Breast epithelium (tissue), 3 donors: ENCODE measurements around the gene NKRF.

ENCODE experiments used
- POLR2A ChIP-seq: fragments of 450-650 bp; IDR thresholded peaks from one replicate; pipeline ENCODE4 v1.6.1; 2016; ENCODE audit warnings: antibody characterized with exemption, mild to moderate bottlenecking, moderate library complexity
- POLR2AphosphoS5 ChIP-seq, 3 donors: sonication (generic); formaldehyde crosslinking; IDR thresholded peaks; one replicate each; pipeline ENCODE4 v1.6.1; 2017; ENCODE audit warnings: antibody characterized with exemption in 3 of 3
- TF ChIP-seq, protein P1 (sequence below), 3 donors: fragments of 450-650 bp; IDR thresholded peaks; one replicate each; pipeline ENCODE4 v1.5.1; 2016 to 2017; ENCODE audit warnings: antibody characterized with exemption in 3 of 3, mild to moderate bottlenecking in 3 of 3, moderate library complexity in 3 of 3

DNA sequence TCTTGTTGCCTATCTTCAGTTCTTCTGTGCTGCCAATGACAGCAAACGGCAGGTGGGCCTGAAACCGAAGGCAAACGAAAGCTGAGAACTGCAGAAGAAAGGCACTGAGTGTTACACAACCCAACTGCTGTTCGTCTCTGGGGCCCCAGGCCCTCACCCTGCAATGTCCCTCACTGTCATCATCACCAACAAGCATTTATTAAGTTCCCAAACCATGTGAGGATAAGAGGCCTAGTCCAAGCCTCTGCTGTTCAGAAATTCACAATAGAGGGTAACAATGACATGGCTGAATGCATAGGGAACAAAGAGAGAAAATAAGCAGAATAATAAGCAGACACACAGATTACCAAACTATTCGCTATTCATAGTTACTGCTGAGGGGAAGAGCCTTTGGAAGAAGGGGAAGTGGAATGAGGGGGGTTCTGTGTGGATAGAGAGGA lies 34.5 kb upstream of the NKRF start:
- TF ChIP-seq POLR2AphosphoS5 (IDR thresholded peaks at IDR 0.05) (no peak), POLR2A (no peak)
- TF ChIP-seq, protein P1, sequence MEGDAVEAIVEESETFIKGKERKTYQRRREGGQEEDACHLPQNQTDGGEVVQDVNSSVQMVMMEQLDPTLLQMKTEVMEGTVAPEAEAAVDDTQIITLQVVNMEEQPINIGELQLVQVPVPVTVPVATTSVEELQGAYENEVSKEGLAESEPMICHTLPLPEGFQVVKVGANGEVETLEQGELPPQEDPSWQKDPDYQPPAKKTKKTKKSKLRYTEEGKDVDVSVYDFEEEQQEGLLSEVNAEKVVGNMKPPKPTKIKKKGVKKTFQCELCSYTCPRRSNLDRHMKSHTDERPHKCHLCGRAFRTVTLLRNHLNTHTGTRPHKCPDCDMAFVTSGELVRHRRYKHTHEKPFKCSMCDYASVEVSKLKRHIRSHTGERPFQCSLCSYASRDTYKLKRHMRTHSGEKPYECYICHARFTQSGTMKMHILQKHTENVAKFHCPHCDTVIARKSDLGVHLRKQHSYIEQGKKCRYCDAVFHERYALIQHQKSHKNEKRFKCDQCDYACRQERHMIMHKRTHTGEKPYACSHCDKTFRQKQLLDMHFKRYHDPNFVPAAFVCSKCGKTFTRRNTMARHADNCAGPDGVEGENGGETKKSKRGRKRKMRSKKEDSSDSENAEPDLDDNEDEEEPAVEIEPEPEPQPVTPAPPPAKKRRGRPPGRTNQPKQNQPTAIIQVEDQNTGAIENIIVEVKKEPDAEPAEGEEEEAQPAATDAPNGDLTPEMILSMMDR (IDR thresholded peaks at IDR 0.05), result no peak
